Keratinocyte (primary cell): Measurements from ENCODE around the gene MIA3.

Experiments used
- CTCF ChIP-seq, 3 experiments: IDR thresholded peaks in 1 of 3; conservative IDR thresholded peaks in 1 of 3; optimal IDR thresholded peaks in 1 of 3; 2 replicates in 2 of 3; 3 replicates in 1 of 3; pipeline versions ENCODE3 to v1.5.1; 2011; ENCODE audit warnings: low read length in 3 of 3, mild to moderate bottlenecking in 3 of 3, moderate library complexity in 2 of 3, control low read depth in 1 of 3, inconsistent platforms in 1 of 3; ENCODE audit not compliant: insufficient read depth in 2 of 3; ENCODE audit errors: extremely low read depth in 1 of 3
- EZH2 ChIP-seq: IDR thresholded peaks from one replicate; pipeline ENCODE4 v1.6.1; 2012; ENCODE audit warnings: inconsistent platforms, mild to moderate bottlenecking, low read length, moderate library complexity

- no peak for TF ChIP-seq CTCF (optimal IDR thresholded peaks at IDR 0.05 in 1 of 3, IDR thresholded peaks at IDR 0.05 in 1 of 3, conservative IDR thresholded peaks at IDR 0.05 in 1 of 3; ENCODE audit: extremely low read depth in 1 of 3, insufficient read depth in 2 of 3, low read length in 3 of 3)
- TF ChIP-seq EZH2 = no peak
Observed at GRCh38 chr1:222570837-222571236, 47.1 kb upstream of the MIA3 start.
